SKM-1 treated with dmso at 0.1 percent for 144 hours (cell line): Measurements from ENCODE around the gene HMGCS1.
"Not testable (repeated sequence)": the region's sequence is repeated elsewhere in the genome, so short reads cannot be mapped to it uniquely, and the experiment has no call there.

Experiments
- DNase-seq: peaks from one replicate; lab custom pipeline; 2025; ENCODE audit not compliant: unreplicated experiment; lab: John Stamatoyannopoulos, UW

HMGCS1 gene

DNA sequence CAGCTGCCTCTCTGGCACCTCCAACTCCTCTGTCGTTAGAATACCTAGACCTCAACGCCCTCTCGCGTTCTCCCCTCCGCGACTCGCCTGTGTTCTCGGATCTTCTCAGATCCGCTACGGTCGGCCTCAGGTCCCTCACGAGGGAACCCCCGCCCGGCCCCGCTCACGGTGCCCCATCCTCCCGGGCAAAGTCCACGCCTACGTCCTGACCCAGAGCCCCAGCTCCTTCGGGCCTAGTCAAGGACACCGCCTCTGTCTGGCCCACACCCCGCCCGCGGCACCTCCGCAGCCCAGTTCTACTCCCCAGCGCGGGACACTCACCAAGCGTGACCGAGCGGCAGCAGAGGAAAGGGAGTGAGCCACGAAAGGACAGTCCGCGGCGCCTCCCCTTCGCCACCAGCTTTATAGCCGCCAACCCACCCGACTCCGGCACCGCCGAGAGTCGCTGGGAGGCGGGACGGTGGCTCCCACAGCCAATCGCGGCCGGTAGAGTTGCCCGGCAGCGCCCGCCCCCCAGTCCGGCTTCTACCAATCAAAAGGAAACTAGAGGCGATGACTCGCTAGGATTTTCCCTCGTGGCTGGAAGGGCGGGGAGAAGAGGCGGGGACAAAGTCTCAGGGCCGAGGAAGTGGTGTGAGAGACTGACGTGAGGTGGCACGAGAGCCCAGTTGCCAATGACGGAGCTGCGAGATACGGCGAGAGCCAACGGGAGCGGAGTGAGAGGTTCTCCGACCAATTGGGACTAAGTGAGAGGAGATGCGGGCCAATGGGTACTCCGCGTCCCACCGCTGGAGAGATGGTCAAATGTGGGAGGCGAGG, at the start of gene HMGCS1:
Gene HMGCS1, minus strand, starts transcription at position 378 of the 819 bp plus-strand sequence. CDS start 14,447 bp downstream, outside the sequence.
- DNase-seq, result peak; percentile 97

DNA sequence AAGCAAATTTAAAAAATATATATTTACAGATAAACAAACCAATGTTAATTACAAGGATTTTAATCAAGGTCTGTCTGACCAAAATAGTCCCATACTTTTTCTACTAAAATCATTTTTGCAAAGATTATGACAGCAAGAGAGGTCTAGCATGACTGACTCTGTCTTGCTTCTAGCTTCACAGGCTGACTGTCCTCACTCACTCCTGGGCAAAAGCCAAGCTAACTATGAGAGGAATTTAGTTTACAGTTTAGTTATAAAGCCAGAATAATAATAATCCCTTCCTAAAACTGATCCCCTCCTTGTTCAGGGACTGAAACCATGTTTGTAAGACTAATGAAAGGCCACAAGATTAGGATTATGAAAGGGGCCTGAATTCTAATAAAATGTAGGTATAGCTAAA, 45.5 kb upstream of the HMGCS1 start:
- DNase-seq, result no peak

DNA sequence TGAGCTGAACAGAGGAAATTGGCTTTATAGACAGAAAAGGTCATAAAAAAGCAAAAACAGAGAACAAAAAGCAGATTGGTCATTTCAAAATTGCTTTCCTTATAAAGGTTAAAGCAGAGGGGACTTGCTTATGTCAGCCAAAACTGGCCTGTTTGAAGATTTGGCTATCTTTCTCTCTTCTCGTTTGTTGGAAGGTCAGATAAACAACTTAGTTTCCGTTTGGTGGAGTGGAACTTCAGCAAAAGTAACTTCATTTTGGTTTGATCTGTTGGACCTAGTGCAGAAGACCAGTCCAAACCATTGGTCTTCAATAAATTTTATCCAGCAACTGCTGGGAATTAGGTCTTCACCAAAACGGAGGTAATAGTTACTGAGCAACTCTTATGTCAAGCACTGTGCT, 45.1 kb upstream of the HMGCS1 start:
- no peak for DNase-seq

DNA sequence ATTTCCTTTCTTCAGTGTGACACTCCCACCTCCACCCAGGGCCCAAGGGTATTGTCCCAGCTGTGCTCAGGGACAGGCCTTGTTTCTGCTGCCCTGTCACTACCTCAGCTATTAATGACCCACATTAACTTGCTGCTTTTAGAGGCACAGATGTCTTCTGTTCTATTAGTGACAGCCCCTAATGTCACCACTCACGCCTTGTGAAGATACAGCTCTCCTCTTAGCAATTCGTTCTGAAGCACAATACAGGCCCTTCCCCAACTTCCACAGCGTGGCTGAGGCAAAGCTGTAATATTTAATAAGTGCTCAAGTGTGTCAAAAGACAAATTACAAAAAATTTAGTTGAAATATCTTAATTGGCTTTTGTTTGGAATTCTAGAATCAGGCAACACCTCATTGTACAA, 44.7 kb upstream of the HMGCS1 start:
- no peak for DNase-seq

DNA sequence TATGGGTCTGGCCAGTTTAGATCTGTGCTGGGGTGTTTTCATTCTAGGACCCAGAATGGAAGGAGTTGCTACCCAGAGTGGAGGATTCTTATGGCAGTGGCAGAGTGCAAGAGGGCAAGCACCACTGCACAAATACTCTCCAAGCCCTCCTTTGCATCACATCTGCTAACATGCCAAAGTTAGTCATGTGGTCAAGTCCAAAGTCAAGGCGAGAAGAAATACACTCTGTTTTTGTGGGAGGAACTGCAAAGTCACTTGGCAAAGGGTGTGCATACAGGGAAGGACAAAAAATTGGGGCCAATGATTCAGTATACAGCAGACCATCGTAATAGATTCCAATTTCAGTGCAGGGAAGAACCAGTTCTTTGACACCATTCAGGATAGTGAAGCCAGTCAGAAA, 43.9 kb upstream of the HMGCS1 start:
- no peak for DNase-seq

DNA sequence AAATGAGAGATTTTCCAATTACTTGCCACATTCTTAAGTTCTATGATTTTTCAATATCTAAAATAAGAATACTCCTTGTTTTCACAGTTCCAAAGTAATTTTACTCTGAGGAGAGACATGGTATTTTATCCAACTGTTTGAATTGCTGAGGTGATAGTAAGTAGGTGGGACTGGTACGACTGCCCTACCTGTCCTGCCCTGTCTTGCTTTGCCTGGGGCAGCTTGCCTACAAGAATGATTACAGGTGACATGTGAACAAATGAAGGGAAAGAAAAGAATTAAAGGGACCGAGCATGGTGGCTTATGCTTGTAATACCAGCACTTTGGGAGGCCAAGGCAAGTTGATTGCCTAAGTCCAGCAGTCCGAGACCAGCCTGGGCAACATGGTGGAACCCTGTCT, 41.6 kb upstream of the HMGCS1 start:
- DNase-seq, result no peak

DNA sequence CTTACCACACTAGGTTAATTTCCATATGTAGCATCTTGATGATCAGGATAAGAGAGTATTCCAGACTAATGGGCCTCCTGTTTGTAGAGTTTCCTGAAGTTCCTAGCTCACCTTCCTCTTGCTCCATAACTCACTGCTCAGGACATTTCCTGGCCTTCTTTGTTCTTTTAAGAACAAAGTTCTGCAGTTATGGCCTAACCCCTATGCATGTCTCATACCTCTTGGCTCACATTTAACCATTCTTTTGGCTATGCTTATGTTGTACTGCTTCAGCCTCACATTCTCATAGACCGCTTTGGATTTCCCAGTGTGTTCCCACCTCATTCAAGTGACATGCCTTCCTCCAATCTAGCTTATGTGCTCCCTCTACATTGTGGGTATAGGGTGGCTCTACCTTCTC, 40.5 kb upstream of the HMGCS1 start:
- no peak for DNase-seq

DNA sequence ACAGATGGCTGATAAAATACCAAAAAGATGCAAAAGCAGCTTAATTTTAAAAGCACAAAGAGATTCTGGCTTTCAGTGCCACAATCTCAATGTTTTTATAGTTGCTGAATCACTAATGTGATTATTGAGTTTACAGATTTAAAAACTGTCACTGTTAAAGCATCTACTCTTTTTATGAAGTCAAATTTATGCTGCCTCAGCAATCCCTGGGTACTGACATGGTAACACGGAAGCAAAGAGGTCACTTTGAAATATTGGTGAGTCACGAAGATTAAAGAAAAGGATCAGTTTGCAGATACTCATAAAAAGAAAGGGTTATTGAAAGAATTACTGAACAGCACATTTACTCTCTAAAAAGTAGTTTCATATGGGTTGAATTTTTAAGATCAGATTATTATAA, 39.7 kb upstream of the HMGCS1 start:
- no peak for DNase-seq

DNA sequence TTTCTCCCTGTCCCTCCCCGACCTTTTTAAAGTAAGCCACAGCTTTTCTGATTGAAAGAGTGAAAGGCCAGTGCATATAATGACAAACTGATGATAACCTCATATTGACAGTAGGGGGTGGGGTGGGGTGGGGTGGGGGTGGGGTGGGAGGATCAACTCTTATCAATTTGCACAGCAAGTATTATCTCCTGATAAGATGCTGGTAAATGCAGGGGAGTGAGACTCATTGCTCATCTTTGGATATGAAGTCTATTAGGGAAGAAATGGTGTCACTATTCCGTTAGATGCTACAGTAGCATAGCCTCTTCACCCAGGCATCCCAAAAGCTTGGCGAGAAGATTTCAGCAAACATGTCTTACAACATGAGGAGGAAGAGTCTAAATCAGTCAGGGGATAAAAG, 38.9 kb upstream of the HMGCS1 start:
- DNase-seq, result no peak

DNA sequence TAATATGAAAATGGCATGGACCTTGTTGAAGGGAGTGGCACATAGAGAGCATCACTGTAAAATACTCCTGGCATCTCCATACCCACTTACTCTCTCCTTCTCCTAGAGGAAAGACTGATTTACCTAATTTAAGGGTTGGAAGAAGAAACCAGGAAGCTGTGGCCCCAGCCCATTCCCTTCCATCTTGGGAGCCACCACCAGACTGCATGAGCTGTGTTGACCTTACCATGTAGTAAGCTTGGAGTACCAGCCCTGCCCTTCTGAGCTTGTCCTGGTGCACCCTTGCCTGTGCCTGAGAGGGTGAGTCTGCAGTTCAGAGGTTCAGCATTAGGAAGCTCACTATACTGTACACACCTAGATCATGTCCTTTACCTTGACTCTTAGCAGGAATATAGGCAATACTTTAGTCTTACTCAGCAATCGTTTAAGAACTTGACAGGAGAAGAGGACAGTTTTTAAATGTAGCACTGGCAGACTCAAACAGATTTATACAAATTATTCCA, 35.7 kb upstream of the HMGCS1 start:
- no peak for DNase-seq

DNA sequence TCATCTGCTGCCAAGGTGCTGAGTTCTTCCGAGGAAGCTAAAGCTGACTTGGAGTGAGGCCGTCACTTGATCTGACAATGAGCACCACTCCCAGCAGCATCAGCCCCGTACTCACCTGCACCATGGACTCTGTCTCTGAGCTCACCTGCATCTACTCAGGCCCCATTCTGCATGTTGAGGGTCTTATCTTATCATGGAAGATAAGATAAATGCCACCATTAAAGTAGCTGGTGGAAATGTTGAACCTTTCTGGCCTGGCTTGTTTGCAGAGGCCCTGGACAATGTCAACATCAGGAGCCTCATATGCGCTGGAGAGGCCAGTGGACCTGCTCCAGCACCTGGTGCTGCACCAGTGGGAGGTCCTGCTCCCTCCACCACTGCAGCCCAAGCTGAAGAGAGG, 35.0 kb upstream of the HMGCS1 start:
- no peak for DNase-seq

DNA sequence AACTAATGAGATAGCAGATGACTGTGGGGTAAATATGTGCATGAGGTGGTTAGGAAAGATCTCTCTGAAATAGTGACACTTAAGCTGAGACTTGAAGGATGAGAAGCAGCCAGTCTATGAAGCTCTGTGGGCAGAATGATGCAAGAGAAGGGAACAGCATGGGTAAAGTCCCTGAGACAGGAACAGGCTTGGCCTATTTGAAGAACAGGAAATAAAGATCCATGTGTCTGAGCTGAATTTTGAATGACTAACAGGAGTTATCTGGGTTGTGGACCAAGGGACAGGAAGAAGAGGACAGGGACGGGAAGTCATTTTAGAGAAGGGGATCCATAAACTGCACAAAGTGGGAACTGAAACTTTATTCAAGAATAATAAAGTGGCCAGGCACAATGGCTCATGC, 25.6 kb upstream of the HMGCS1 start:
- peak; percentile 83 for DNase-seq

DNA sequence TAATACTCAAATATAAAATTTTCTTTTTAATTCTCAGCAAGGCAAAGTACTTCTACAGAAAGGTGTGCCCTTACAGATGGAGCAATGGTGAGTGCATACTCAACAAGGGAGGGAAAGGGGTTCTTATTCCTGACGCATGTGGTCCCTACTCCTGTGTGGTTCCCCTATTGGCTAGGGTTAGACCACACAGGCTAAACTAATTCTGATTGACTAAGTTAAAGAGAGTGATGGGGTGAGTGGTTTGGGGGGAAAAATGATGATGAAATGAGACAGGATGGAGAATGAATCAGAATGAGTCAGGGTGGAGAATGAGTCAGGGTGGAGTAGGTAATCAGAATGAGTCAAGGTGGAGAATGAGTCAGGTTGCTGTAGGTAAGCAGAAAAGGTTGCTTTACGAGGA, 22.9 kb upstream of the HMGCS1 start:
- no peak for DNase-seq

DNA sequence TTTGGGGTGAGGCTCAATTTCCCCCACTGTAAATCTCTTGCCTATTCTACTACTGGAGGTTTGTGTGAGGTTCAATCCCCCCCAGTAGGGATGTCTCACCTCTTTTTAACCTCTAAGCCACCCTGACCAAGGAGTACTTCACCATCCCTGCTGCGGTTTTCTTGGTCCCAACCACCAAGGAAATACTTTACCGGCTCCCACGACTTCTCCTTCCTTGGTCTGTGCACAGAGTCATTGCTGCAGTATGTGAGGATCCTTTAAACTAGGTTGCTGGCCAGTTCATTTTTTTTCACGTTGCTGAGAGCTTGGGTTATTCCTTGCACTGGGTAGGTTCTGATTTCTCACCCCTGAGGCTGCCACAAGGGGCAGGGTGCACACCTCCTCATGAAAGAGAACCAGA, 22.5 kb upstream of the HMGCS1 start:
- peak; percentile 60 for DNase-seq

DNA sequence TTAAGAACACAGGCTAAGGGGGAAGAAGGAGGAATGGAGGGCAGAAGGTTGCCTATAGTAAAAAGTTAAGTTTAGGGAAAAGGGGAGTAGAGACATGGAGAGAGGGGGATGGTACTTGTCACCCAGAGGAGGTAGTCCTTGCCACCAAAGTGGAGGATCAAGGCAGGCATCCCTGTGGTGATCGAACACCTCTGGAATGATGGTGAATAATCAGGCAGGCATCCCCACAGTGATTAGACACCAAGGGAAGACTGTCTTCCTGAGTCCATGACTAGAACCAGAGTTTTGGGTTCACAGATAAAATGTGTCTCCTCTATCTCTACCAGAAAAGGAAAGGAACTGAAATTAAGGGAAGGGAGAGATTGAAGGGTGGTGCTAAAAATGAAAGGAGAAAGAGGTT, 19.2 kb upstream of the HMGCS1 start:
- no peak for DNase-seq

DNA sequence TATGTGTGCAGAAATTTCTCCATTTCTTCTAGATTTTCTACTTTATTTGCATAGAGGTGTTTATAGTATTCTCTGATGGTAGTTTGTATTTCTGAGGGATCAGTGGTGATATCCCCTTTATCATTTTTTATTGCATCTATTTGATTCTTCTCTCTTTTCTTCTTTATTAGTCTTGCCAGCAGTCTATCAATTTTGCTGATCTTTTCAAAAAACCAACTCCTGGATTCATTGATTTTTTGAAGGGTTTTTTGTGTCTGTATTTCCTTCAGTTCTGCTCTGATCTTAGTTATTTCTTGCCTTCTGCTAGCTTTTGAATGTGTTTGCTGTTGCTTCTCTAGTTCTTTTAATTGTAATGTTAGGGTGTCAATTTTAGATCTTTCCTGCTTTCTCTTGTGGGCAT, 12.4 kb upstream of the HMGCS1 start:
- not testable (repeated sequence) for DNase-seq

DNA sequence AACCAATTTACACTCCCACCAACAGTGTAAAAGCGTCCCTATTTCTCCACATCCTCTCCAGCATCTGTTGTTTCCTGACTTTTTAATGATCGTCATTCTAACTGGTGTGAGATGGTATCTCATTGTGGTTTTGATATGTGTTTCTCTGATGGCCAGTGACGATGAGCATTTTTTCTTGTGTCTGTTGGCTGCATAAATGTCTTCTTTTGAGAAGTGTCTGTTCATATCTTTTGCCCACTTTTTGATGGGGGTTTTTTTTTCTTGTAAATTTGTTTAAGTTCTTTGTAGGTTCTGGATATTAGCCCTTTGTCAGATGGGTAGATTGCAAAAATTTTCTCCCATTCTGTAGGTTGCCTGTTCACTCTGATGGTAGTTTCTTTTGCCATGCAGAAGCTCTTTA, 10.3 kb upstream of the HMGCS1 start:
- DNase-seq, result not testable (repeated sequence)

DNA sequence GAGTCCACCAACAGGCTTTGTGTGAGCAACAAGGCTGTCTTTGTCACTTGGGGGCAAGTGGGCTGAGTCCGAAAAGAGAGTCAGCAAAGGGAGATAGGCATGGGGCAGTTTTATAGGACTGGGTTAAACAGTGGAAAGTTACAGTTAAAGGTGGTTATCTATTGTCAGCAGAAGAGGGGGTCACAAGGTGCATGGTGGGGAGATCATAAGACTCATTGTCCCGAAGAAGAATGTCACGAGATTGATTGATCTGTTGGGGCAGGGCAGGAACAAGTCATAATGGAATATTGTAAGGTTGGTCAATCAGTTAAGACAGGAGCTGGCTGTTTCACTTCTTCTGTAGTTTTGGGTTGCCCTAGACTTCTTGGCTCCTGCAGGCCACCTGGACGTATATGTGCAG, 7.6 kb upstream of the HMGCS1 start:
- DNase-seq, result no peak

DNA sequence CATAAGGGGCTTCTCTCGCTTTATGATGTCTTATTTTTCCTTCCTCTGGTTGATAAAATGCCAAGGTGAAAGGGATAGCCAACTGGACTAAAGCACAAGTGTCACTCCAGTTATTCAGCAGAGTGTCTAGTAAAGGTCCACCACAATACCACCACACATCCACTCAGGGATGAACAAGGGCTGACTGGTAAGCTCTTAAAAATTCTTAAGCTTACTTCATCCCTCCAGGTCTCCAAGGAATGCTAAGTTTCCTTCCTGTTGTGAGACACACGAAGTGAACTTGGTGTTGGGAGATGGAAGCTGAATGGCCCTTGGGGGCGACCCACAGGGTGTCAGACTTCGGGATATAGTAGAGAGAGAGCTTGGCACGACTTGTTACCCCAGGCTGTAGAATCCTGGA, 3.2 kb upstream of the HMGCS1 start:
- no peak for DNase-seq

DNA sequence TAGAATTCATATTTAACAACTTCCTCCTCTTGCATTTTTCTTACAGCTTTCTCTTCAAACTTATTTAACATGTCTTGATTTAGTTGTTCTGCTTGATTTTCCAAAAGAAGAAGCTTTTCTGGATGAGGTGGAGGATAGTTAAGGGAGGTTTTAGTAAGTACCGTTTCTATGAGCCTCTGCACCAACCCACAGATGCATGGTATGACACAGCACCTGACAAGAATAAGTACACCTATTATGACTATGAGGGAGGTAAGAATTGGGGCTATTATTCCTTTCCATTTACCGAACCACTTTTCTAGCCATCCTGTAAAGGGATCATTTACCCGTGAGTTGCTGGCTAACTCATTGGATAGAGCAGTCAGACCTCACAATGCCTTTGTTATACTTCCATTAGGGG, 2.5 kb upstream of the HMGCS1 start:
- DNase-seq, result no peak

DNA sequence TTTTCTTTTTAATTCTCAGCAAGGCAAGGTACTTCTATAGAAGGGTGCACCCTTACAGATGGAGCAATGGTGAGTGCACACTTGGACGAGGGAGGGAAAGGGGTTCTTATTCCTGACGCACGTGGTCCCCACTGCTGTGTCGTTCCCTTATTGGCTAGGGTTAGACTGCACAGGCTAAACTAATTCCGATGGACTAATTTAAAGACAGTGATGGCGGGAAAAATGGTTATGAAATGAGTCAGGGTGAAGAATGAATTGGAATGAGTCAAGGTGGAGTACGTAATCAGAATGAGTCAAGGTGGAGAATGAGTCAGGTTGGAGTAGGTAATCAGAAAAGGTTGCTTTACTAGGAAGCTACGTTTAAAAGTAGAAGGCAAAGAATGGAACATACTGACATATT, 2.1 kb upstream of the HMGCS1 start:
- DNase-seq, result no peak

DNA sequence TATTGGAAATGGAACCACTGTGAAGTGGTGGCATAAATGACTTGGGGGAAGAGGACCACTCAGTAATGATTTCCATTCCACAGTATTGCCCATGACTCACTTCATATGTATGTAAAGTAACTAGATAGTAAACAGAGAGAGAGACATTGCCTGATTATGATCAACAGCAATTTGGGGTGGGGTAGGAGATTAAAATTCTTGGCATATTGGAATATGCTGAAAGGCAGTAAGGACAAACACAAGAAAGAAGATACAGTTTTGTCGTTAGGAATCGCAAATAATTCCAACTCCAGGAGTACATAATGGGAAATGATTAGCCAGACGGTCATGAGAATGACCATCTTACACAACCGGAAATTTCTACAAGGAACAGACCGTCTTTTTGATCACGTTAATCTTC, 1.5 kb upstream of the HMGCS1 start:
- DNase-seq, result no peak

DNA sequence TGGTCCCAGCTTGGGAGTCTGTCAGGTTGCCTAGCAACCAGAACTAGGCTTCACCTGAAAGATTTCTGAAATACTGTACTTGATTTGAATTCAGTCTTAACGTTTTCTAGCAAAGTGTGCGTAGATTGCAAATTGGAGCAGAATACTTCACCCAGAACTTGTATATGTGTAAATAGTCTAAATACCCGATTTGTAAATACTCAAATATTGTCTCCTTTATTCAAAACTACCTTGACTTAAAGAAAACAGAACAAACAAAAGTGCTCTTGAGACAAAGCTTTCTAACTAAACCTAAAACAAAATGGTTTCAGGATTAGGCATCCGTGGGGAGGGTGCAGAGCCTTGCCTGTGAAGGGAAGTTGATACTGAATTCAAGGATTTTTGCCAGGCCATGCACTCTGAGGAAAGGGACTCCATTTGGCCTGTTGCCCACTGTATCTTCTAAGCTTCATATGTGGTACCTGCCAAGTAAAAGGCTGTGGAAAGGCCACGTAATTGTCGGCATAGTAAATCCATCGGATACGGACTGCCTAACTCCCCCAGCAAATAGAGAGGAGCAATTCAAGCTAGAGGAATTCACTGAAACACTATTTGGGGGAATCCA, 744 bp upstream of the HMGCS1 start:
- DNase-seq, result no peak
